GM23248 (cell line): ENCODE measurements around the gene SPZ1.

ENCODE experiments used
- EZH2 ChIP-seq: fragments of 200-600 bp; sonication (generic); IDR thresholded peaks from 2 replicates; pipeline ENCODE4 v1.6.1; 2018; ENCODE audit warnings: antibody characterized with exemption, mild to moderate bottlenecking; ENCODE audit not compliant: insufficient read depth, poor library complexity, severe bottlenecking
- EZH2phosphoT487 ChIP-seq: fragments of 200-600 bp; sonication (generic); IDR thresholded peaks from 2 replicates; pipeline ENCODE4 v1.6.1; 2018; ENCODE audit warnings: antibody characterized with exemption, moderate library complexity, mild to moderate bottlenecking, low read depth; ENCODE audit not compliant: insufficient read depth

DNA sequence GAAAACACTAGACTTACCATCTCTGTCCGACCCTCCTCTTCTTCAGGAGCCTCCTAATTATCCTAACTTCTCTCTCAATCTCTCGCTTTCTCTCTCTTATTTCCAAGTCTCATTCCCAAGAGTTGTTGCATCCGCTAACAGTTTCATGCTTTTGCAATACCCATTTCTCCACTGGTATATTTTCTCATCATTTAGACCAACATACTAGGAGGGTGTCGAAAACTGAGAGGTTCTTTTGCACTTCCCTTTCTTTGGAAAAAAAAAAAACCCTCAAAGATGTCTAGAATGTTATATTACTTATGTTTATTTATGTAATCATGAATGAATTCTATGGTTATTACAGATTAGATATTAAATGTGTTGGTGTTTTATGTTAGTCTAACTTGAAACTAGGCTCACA, 35.9 kb downstream of the SPZ1 start:
- TF ChIP-seq EZH2: no peak
- no peak for TF ChIP-seq EZH2phosphoT487
